ENCODE results near the gene LAMTOR2. TPM values are rescaled to one million over a fixed set of nuclear protein-coding genes. Genes with fewer than 3 reads are reported as not detected.

Gene LAMTOR2
- total and polyA plus RNA-seq, 9 of the 15 experiments (the other 6 are each of a cell fraction or from before 2014, with no cell fraction given): 39.0 to 161 (median 74.6) TPM

GRCh38 chr1:156079762-156080161 is 25.2 kb downstream of the LAMTOR2 start (continued):
- TF ChIP-seq IFI16 (CRISPR knock-in tag; IDR thresholded peaks at IDR 0.05) (no peak), ATF7 (IDR thresholded peaks at IDR 0.05) (no peak), ZNF444 (CRISPR knock-in tag; IDR thresholded peaks at IDR 0.05) (no peak), NONO (IDR thresholded peaks at IDR 0.05; ENCODE audit: low read depth in 2 of 2, low read length in 1 of 2) (no peak), OTX1 (CRISPR knock-in tag; IDR thresholded peaks at IDR 0.05) (no peak), TAF15 (IDR thresholded peaks at IDR 0.05; ENCODE audit: low read depth, low read length) (no peak), SMAD4 (CRISPR knock-in tag; conservative IDR thresholded peaks at IDR 0.05) (no peak), RBM25 (IDR thresholded peaks at IDR 0.05; ENCODE audit: low read depth, low read length, severe bottlenecking) (peak; percentile 7), PRMT5 (CRISPR knock-in tag; IDR thresholded peaks at IDR 0.05) (no peak), KLF13 (tag; IDR thresholded peaks at IDR 0.05; ENCODE audit: borderline replicate concordance, low read depth) (no peak), NUFIP1 (IDR thresholded peaks at IDR 0.05; ENCODE audit: partially characterized antibody) (no peak), CC2D1A (IDR thresholded peaks at IDR 0.05) (no peak), ETS1 (conservative IDR thresholded peaks at IDR 0.05; ENCODE audit: control insufficient read depth, low read depth, low read length) (no peak), RFX7 (CRISPR knock-in tag; IDR thresholded peaks at IDR 0.05) (no peak), E2F5 (CRISPR knock-in tag; IDR thresholded peaks at IDR 0.05) (no peak), HMGXB4 (CRISPR knock-in tag; IDR thresholded peaks at IDR 0.05) (no peak), ZBTB17 (CRISPR knock-in tag; IDR thresholded peaks at IDR 0.05) (no peak), HCFC1 (IDR thresholded peaks at IDR 0.05; ENCODE audit: low read depth, low read length) (no peak), POLR2A (conservative IDR thresholded peaks at IDR 0.05) (no peak)
